ENCODE data around the gene DMRTB1. TPM values are rescaled to one million over a fixed set of nuclear protein-coding genes. Genes with fewer than 3 reads are reported as not detected.

DMRTB1 gene
- total and polyA plus RNA-seq, 4 donors: not detected

DNA sequence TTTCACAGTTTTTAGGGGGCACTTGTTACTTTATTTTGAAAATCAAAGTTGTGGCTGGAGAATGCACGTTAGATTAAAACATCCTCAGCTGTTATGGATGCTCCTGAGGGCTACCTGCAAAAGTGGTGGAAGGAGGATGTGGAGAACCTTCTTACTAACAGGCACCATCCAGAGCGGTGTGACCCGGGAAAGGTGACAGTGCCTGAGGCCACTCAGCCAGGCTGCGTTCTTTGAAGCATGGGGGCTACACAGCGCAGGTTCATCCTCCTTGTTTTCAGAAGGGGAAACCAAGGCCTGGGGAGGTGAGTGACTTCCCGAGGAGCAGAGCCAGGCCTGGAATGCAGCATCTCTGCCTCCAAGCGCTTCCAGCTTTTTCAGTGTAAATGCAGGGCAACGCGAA, 24.0 kb downstream of the DMRTB1 start:
- Histone ChIP-seq H3K27ac (ENCODE audit: low read depth in 1 of 2, low read length in 1 of 2) (no peak overlapping the region), H3K36me3 (ENCODE audit: control insufficient read depth in 4 of 4, insufficient read depth in 4 of 4, low read length in 4 of 4) (no peaks in the 10 kb centered on the region), H3K9me3 (ENCODE audit: control insufficient read depth in 4 of 4, insufficient read depth in 3 of 4, low read length in 3 of 4) (peaks cover 0 to 3% (median 0%) of the 10 kb centered on the region in 4 donors), H3K4me1 (ENCODE audit: control insufficient read depth in 5 of 5, insufficient read depth in 5 of 5, low read length in 5 of 5) (no peaks in the 10 kb centered on the region), H3K4me3 (no peak overlapping the region), H3K27me3 (ENCODE audit: control insufficient read depth in 3 of 3, insufficient read depth in 3 of 3, low read length in 2 of 3) (peaks cover 0 to 10% (median 0%) of the 10 kb centered on the region in 3 donors), H3K9ac (ENCODE audit: insufficient read depth in 1 of 2, low read length in 2 of 2) (no peak overlapping the region)
- TF ChIP-seq, protein P1, sequence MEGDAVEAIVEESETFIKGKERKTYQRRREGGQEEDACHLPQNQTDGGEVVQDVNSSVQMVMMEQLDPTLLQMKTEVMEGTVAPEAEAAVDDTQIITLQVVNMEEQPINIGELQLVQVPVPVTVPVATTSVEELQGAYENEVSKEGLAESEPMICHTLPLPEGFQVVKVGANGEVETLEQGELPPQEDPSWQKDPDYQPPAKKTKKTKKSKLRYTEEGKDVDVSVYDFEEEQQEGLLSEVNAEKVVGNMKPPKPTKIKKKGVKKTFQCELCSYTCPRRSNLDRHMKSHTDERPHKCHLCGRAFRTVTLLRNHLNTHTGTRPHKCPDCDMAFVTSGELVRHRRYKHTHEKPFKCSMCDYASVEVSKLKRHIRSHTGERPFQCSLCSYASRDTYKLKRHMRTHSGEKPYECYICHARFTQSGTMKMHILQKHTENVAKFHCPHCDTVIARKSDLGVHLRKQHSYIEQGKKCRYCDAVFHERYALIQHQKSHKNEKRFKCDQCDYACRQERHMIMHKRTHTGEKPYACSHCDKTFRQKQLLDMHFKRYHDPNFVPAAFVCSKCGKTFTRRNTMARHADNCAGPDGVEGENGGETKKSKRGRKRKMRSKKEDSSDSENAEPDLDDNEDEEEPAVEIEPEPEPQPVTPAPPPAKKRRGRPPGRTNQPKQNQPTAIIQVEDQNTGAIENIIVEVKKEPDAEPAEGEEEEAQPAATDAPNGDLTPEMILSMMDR (IDR thresholded peaks at IDR 0.05; ENCODE audit: control extremely low read depth, extremely low read depth): no peak
- no peak for DNase-seq
- WGBS, 2 donors: 91 to 92% methylated on average over 9 of the region's 9 CpGs
- no peak for ATAC-seq (ENCODE audit: insufficient read depth, low FRiP score)

DNA sequence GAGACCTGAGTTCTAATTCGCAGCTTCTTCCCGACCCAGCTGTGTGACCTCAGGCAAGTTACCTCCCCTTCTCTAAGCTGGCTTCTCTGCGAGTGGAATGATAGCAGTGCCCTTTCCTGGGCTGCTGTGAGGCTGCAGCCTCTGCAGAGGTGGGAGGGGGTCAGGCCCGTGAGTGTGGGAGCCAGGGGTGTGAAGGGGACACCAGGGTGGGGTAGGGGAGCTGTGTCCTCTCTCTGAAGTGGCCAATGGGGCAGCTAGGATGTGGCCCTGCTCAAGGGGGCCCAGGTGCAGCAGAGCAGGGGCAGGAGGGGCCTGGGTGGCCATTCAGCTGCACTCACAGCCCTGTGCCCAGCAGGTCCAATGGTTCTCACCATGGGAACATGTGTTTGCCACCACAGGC, 24.5 kb downstream of the DMRTB1 start:
- H3K9me3 ChIP-seq (ENCODE audit: control insufficient read depth in 4 of 4, insufficient read depth in 3 of 4, low read length in 3 of 4): no peaks in the 10 kb centered on the region
- no peaks in the 10 kb centered on the region for H3K4me1 ChIP-seq (ENCODE audit: control insufficient read depth in 5 of 5, insufficient read depth in 5 of 5, low read length in 5 of 5)
- 78 to 89% methylated on average over 4 of the region's 4 CpGs for WGBS, 2 donors
- DNase-seq (no peak), ATAC-seq (ENCODE audit: insufficient read depth, low FRiP score) (no peak)
- TF ChIP-seq, protein P1 (IDR thresholded peaks at IDR 0.05; ENCODE audit: control extremely low read depth, extremely low read depth): no peak
- H3K27ac ChIP-seq (ENCODE audit: low read depth in 1 of 2, low read length in 1 of 2): no peak overlapping the region
- no peak overlapping the region for H3K4me3 ChIP-seq
- peaks cover 0 to 12% (median 0%) of the 10 kb centered on the region in 3 donors for H3K27me3 ChIP-seq (ENCODE audit: control insufficient read depth in 3 of 3, insufficient read depth in 3 of 3, low read length in 2 of 3)
- no peaks in the 10 kb centered on the region for H3K36me3 ChIP-seq (ENCODE audit: control insufficient read depth in 4 of 4, insufficient read depth in 4 of 4, low read length in 4 of 4)
- H3K9ac ChIP-seq (ENCODE audit: insufficient read depth in 1 of 2, low read length in 2 of 2): no peak overlapping the region

DNA sequence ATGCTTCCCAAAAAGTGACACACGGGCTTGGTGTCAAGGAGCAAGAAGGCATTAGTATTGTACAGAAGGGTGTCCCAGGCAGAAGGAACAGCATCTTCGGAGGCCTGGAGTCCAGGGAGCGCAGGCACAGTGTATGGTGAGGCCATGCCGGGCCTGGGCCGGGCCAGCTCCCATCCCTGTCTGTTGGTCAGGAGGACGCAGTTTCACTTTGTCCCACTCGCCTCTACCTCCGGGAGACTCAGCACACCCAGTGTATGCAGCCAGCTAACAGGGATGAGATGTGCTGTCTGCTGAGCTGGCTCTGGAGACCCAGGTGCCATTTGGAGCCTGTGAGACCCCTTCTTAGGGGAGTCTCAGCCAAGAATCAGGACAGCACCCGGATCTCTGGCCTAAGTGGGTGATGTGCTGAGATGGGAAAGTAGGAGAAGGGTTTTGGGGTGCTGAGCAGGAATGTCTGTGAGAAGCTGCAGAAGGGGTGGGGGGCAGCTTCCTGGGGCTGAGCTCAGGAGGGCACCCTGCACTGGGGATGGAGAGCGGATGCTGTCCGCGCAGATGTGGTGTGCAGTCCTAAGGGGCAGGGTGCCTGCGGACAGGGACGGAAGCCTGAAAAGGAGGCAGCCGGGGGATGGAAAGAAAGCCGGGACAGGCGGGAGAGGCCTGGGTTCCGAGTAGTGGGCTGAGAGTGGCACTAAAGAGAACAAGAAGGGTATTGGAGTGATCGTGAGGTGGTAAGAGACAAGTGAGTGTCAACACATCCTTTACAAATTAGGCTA, 25.7 kb downstream of the DMRTB1 start:
- DNase-seq: no peak
- TF ChIP-seq, protein P1 (IDR thresholded peaks at IDR 0.05; ENCODE audit: control extremely low read depth, extremely low read depth): no peak
- Histone ChIP-seq H3K9ac (ENCODE audit: insufficient read depth in 1 of 2, low read length in 2 of 2) (no peak overlapping the region), H3K27me3 (ENCODE audit: control insufficient read depth in 3 of 3, insufficient read depth in 3 of 3, low read length in 2 of 3) (peaks cover 0 to 12% (median 3%) of the 10 kb centered on the region in 3 donors), H3K36me3 (ENCODE audit: control insufficient read depth in 4 of 4, insufficient read depth in 4 of 4, low read length in 4 of 4) (no peaks in the 10 kb centered on the region), H3K27ac (ENCODE audit: low read depth in 1 of 2, low read length in 1 of 2) (no peak overlapping the region), H3K9me3 (ENCODE audit: control insufficient read depth in 4 of 4, insufficient read depth in 3 of 4, low read length in 3 of 4) (peaks cover 0 to 2% (median 0%) of the 10 kb centered on the region in 4 donors), H3K4me1 (ENCODE audit: control insufficient read depth in 5 of 5, insufficient read depth in 5 of 5, low read length in 5 of 5) (no peaks in the 10 kb centered on the region), H3K4me3 (no peak overlapping the region)
- no peak for ATAC-seq (ENCODE audit: insufficient read depth, low FRiP score)
- WGBS, 2 donors: 80 to 90% methylated on average over 19 of the region's 19 CpGs
